Activated CD8-positive, alpha-beta memory T cell treated with anti-CD3 and anti-CD28 coated beads for 4 hours (primary cell): ENCODE results near the gene POLD2.
"Not testable (repeated sequence)": the region's sequence is repeated elsewhere in the genome, so short reads cannot be mapped to it uniquely, and the experiment has no call there.

Source experiments
- DNase-seq, 2 donors: peaks; one replicate each; pipeline ENCODE4 v3.0.0-alpha.2; 2020; ENCODE audit warnings: low read depth in 2 of 2

Gene POLD2

DNA sequence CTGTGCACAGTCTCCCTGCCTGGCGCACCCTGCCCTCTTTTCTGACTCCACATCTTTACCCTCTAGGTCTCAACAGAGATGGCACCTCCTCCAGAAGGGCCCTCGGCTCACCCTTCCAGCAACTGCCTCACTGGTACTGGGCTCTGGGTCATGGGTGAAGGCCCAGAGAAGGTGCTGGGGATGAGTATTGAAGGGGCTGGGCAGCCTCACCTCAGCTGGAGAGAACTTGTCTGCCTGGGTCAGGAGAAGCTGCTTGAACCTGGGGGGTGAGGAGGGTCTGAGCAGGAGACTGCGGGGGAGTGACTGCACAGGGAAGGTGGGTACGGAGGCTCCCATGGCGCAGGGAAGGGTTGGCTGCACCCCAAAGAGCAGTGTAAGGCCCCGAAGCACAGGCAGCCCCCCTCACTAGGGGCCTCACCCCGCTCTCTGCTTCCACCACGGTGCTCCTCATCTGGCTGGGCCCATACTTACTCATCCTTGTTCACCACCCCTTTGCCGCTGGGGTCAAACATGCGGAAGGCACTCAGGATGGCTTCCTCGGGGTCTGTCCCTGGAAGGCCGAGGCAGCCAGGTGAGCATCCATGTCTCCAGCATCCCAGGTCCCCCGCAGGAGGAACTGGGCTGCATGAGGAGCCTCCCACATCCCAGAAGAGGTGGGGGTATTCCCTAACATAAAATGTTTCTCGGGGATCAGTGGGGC lies 16.1 kb upstream of the POLD2 start:
- no peak for DNase-seq

DNA sequence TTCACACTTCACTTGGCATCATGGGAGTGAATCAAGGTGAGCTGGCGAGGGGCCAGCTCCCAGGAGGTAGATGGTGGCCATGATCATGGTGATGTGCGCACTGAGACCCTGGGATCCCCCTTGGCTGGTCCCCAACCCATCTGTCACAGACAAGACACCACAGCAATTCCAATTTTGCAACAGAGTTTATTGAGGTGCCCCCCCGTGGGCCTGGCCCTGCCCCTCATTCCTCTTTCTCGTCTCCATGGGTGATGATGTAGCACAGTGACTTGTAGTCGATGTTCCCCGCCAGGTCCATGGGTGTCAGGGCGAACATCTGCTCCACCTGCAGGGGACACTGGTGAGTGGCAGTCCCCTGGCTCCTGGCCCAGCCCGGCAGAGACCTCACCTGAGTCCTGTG lies 15.3 kb upstream of the POLD2 start:
- DNase-seq: no peak

DNA sequence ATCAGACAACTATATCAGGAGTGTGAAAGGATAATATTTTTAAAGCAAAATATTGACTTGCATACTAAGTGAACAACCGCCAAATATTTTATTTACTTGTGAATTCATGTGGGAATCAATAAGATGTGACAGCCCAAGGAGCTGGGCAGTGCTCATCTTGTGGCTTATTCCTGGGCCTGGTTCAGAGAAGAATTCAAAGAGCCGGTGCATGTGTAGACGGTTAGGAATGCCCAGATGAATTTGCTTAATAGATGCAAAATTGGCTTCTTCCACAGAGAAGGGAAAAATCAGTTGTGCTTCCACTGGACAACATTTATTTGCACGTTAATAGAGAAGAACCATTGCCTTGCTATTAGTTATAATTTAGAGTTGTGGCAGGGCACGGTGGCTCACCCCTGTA lies 13.4 kb upstream of the POLD2 start:
- DNase-seq: no peak

DNA sequence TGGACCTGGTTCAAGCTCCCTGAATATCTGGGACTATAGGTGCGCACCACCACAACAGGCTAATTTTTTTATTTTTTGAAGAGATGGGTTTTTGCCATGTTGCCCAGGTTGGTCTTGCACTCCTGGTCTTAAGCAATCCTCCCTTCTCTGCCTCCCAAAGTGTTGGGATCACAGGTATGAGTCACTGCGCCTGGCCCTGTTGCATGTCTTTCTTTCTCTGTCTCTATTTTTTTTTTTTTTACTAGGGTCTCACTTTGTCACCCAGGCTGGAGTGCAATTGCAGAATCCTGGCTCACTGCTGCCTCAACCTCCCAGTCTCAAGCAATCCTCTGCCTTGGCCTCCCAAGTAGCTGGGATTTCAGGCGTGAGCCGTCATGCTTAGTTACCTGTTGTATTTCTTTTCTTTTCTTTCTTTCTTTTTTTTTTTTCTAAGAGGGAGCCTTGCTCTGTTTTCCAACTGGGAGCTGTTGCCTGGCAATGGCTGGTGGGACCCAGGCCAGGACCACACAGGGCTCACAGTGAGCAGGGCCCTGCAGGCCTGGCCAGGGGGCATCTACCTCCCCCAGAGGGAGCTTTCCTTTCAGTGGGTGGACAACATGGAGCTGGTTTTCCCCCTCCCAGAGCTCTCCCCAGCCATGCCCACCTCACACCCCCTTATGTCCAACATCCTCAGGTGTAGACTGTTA lies 11.7 kb upstream of the POLD2 start:
- DNase-seq: no peak

DNA sequence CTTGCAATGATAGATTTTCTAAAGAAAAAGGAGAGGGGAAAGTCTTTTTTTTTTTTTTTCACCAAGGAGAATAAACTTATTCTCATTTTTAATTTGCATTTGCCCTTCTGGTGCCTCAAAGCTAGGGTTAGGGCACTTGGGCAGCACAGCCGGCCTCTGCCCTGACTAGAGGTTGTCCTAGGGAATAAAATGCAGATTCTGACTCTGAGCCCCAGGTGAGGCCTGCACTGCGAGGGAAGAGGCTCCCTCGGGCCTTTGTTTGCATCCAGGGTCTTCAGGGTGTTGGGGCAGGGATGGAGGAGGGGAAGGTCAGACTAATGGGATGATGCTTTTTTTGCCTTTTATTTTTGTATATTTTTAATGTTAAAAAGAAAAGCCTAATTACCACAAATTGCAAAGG lies 9.9 kb upstream of the POLD2 start:
- no peak for DNase-seq

DNA sequence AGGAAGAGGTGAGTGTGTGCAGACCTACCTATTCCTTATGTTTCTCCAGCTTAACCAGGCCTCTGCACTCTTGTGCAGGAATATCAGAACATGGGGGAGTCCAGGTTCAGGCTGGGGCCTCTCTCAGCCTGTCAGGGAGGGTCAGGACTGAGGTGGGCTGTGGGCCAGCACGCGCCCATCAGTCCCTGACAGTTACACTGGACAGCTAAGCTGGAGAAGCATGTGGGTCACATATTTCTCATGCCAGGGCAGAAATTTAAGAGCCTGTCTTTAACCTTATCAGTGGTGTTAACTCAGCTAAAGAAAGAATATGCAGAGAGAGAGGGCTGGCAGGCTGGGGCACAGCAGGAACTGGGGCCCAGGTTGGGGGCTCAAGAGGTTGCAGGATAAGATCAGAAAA lies 8.7 kb upstream of the POLD2 start:
- no peak for DNase-seq

DNA sequence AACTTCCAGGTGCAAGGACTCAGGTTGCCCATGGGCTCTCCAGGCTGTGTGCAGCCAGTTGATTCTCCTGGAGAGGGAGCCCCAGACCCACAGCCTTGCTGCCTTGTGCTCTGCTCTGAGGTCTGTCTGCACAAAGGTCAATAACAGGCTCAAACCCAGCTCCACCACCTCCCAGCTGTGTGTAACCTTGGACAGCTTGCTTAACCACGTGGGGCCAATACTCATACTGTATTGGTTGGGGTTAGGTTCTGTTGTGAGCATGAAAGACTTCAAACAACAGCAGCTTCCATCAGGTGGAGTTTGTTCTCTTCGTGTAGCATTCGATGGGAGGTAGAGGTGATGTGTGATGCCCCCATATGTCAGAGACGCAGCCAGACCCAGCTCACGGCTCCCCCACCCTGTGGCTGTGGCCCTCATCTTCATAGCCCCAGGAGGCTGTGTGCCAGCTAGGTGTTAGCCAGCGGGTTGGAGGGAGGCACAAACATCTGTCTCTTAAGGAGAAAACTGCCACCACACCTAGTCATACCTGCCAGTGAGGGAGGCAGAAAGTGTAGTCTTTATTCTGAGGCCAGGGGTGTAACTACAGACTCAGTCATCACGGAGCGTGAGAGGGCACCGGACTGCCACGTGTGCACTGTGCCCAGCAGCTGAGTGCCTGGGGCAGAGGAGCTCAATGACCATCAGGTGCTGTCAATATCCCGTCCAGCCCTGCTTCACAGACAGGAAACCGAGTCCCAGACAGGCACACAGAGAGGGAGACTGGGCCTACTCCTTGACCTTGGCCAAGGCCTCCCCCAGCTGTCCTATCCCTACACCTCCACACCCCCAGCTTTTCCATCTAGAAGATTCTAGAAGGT lies 8.1 kb upstream of the POLD2 start:
- no peak for DNase-seq

DNA sequence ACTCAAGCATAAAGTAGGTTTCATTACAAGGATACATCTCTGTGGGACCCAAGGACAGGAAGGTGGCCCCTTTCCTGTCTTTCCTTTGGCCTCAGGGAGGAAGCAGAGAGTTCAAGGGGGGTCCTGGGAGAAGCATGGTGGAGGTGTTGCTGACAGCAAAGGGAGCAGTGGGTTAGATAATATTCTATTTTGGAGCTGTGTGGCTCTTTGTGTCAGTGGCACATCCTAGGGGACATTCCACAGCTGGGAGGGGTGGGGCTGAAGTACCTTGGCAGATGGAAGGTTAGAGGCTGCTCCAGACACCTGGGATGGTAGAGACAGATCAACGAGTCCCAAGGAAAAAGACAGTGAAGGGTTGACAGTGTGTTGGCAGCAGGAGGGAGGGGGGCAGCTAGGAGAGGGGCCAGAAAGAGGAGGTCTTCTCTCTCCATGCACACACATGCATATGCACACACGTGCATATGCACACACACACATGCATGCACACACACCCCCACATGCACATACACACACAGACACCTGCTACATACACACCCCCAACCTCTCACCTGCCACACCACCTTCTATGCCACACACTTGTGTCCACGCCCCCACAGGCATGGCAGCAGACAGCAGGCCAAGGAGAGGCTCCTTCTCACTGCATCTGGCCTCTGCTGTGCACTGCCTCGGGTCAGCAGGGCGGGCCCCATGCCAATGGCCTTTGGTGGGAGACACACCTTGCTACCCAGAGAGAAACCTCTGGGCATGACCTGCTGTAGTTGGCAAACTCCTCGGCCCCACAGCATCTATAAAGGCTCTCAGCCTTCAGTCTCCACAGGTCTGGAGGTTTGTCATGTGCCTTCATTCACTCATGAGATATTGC lies 5.6 kb upstream of the POLD2 start:
- no peak for DNase-seq

DNA sequence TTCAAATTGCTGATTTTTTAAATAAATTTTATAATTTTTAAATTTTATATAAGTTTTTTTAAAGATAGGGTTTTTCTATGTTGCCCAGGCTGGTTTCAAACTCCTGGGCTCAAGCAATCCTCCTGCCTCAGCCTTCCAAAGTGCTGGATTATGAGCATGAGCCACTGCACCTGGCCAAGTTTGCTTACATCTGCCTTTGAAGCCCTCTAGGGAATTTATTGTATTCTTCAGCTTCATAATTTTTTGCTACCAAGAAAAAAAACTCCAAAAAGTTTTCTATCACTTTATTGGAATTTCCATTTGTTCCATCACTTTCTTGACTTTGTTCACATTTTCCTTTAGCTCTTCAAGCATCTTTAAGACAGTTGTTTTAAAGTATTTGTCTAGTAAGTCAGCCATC lies 3.8 kb upstream of the POLD2 start:
- DNase-seq: no peak

DNA sequence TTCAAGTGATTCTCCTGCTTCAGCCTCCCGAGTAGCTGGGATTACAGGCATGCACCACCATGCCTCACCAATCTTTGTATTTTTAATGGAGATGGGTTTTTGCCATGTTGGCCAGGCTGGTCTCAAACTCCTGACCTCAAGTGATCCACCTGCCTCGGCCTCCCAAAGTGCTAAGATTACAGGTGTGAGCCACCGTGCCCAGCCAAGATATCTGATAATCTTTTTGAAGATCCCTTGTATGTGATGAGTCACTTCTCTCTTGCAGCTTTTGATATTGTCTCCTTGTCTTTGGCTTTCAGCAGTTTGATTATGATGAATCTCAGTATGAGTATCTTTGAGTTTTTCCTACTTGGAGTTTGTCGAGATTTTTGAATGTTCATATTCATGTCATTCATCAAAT lies 3.2 kb upstream of the POLD2 start:
- not testable (repeated sequence) for DNase-seq

DNA sequence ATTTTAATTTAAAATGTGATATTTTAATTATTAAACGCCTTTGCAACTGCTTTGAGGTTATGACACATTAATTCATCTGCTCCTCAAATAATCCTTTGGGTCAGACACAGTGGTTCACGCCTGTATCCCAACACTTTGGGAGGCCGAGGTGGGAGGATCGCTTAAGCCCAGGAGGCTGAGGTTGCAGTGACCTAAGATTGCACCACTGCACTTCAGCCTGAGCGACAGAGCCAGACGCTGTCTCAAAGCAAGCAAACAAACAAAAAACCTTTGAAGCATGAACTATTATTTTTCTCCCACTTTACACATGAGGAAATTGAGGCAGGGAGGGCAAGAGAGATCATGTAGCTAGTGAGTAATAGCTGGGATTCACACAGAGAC lies 1.5 kb upstream of the POLD2 start:
- DNase-seq: no peak

DNA sequence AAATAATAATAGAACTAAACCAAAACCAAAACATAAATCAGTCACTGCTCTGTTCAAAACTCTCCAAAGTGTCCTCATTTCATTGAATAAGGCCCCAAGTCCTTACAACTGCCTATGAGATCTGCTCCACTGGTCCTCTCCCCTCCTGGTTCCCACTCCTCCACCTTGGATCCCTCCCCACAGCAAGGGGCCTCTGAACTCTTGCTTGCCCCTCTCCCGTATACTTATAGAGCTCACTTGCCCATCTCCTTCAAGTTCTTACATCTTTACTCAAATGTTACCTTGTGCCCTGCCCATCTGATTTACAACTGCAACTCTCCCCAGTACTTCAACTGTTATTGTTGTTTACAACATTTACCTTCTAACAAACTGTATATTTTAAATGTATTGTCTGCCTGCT lies 819 bp downstream of the POLD2 start:
- DNase-seq: no peak

DNA sequence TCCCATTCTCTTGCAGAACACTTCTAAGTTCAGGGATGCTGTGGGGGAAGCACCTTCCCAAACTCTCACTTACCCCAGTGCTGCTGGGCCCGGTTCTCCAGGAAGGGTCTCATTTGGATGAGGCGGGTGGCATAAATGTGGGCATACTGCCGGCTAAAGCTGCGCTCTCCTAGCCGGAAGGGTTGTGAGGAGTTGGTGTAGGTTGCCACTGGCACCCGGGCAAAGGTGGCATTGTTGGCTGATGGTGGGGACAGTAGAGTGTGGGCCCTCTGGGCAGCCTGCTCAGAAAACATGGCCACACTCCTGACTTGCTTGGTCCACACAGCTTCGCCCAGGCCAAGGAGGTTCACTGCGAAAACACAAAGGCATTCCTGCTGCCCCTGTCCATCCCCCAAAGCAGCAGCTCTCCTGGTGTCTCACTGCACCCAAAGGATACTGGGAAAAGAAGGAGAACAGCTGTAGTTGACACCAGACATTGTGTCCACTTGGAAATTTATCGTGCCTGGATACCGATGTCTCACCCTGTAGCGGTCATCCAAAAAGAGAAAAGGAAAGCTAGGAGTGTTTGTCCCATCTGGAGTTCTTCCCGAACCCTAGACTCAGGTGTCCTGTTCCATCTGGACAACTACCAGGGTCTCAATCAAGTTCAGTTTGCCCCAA lies 1.5 kb downstream of the POLD2 start:
- no peak for DNase-seq

DNA sequence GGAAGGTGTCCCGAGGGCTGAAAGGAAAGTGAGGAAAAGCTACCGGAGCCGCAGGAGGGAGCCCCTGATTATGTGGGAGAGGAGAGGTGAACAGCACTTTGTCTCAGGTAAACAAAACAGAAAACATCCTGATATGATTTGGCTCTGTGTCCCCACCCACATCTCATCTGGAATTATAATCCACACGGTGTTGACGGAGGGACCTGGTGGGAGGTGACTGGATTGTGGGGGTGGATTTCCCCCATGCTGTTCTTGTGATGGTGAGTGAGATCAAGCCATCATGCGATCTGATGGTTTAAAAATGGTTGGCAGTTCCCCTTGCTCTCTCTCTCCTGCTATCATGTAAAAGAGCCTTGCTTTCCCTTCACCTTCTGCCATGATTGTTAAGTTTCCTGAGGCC lies 3.0 kb downstream of the POLD2 start:
- no peak for DNase-seq

DNA sequence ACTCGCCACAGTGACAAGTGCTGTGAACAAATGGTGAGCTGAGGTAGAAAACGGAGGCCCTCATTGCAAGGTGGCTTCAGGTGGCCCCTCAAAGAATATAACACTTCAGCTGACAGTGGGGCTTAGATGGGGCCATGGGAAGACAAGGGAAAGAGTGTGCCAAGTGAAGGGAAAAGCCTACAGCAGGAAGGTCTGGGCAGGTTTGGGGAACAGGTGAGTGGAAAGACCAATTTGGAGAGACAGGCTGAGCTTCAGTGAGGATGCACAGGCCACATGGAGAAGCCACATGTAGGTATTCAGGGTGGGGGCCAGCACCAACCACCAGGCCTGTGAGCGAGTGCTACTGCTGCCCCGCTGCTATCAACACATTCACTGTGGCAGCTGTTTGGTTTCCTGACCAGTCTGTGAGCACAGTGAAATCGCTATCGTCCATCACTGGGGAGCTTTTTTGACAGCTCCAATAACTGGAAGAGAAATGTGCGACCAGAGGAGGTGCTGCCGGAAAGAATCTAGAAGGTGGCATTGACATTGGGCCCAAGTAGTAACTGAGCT lies 3.4 kb downstream of the POLD2 start:
- no peak for DNase-seq

DNA sequence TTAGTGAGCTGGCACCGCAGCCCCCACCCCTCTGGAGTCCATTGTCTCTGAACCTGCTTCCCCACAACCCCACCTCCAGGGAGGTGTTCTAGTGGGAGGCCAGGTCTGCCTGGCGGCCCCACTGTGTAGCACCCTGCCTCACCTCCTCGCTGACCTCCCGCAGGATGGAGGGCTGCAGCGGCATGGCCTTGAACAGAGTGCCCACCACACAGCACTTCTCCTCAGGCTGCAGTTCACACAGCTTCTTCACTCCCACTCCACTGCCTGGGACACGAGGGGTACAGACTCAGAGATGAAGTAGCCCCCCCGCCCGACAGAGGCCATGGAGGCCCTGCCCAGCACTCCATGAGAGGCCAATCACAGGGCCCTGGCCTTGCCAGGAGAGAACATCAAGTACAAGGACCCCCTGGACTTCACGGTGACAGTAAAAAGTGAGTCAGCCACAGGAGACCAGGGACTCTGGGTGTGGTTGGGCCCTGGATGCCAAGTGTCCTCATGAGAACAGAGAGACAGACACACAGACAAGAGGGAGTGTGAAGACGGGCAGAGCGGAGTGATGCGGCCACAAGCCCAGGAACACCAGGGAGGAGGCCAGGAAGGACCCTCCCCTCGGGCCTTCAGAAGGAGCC lies 5.4 kb downstream of the POLD2 start:
- no peak for DNase-seq

DNA sequence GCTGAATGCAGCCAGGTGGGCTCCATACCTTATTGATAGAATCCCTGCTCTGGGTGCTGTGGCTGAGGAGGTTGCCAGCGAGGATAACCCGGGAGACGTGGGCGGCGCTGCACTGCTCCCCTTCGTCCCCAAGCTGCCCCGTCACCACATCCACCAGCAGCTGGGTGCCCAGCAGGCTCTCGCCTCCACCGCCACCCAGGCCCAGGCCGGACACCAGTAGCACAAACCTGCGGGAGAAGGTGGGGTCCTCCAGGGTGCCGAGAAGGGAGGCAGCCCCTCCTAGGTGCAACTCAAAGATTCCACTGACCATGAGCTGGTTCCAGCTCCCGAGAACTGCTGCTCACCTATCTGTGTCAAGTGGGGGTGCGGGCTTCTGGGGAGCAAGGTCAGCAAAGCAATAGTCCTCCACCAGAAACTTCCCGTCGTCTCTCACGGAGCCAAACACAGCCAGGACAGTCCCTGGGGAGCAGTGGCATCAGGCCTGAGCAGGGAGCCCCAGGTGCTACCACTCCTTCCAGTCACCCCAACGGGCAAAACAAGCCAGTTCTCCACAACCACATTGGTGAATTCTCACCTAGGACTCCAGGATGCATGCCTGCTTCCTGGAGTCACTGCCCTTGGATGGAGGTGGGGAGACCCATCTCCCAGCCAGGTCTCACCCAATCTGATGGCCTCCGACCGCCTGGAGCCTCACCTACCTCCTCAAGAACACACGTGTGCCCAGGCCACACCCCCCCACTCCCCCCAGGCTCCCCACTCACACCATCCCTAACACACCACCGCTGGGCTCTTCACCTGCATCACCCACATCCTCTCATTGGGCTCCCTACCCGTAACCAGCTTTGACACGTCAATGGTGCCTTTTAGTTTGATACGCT lies 6.3 kb downstream of the POLD2 start:
- no peak for DNase-seq

DNA sequence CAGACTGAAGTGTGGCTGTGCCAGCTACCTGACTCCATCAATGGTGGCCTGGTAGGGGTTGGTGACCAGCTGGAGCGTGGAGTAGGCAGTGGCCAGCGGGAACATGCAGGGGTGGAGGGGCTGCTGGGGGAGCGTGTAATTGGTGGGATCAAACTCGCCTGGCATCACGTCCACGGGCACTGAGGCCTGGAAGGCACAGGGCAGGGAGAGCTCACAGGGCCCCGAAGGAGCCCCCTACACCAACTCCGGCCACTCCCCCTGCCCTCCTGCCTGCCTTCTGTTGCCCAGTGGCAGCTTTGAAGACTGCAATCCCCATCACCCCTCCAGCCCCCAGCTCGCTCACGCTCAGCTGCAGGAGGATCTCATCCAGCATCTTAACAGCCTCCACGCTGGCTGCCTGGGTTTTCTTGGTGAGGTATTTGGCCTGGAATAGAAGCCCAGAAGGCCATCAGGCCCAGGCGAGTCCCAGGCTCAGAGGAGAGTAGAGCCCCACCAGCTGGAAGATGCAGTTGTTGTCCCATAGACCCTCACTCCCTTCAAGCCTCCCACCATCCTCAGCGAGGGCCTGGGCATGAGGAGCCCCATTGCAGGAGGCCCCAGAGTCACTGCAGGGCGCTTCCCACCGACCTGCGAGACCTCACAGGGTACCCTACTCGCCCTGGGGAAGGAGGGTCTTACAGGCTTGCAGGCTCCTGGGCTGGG lies 7.1 kb downstream of the POLD2 start:
- no peak for DNase-seq
